Measurements from ENCODE around the gene RAPGEF3.

- TF ChIP-seq CTCF (IDR thresholded peaks at IDR 0.05 in 4 of 5, conservative IDR thresholded peaks at IDR 0.05 in 1 of 5) (no peak), POLR2A (IDR thresholded peaks at IDR 0.05) (no peak)
Observed at GRCh38 chr12:47795121-47795813, 36.6 kb upstream of the RAPGEF3 start.
